Transverse colon (tissue), 4 donors: ENCODE measurements around the gene SIRT5. TPM values are rescaled to one million over a fixed set of nuclear protein-coding genes. Genes with fewer than 3 reads are reported as not detected.

Experiments
- DNase-seq: peaks from one replicate; pipeline ENCODE4 v3.0.0-alpha.2; 2019
- H3K27ac ChIP-seq, 4 donors: fragments of 200-600 bp; sonication (generic); 2 replicates each; pipeline ENCODE4 v1.5.1; 2016 to 2018; ENCODE audit warnings: inconsistent platforms in 4 of 4
- H3K27me3 ChIP-seq: fragments of 200-600 bp; sonication (generic); 2 replicates; pipeline ENCODE4 v1.5.1; 2017; ENCODE audit warnings: inconsistent platforms
- H3K36me3 ChIP-seq, 4 donors: fragments of 200-600 bp; sonication (generic); 2 replicates each; pipeline ENCODE4 v1.5.1; 2017 to 2019; ENCODE audit warnings: inconsistent platforms in 4 of 4
- H3K4me1 ChIP-seq, 4 donors: fragments of 200-600 bp; sonication (generic); 2 replicates each; pipeline ENCODE4 v1.5.1; 2017 to 2020; ENCODE audit warnings: inconsistent platforms in 4 of 4
- H3K4me3 ChIP-seq, 4 donors: fragments of 200-600 bp; sonication (generic); 1 replicate in 1 of 4; 2 replicates in 3 of 4; pipeline versions ENCODE4 v1.5.1 to v1.6.1; 2017 to 2019; ENCODE audit warnings: inconsistent platforms in 4 of 4
- H3K9me3 ChIP-seq, 2 donors: fragments of 200-600 bp; sonication (generic); 2 replicates each; pipeline ENCODE4 v1.5.1; 2017 to 2019; ENCODE audit warnings: inconsistent platforms in 2 of 2
- EP300 ChIP-seq: sonication (generic); formaldehyde crosslinking; IDR thresholded peaks from one replicate; pipeline ENCODE4 v1.6.1; 2017; ENCODE audit warnings: antibody characterized with exemption, low read depth
- POLR2A ChIP-seq: fragments of 450-650 bp; IDR thresholded peaks from one replicate; pipeline ENCODE4 v1.6.1; 2016; ENCODE audit warnings: antibody characterized with exemption, mild to moderate bottlenecking, moderate library complexity
- POLR2AphosphoS5 ChIP-seq, 3 donors: sonication (generic); formaldehyde crosslinking; IDR thresholded peaks; one replicate each; pipeline ENCODE4 v1.6.1; 2016; ENCODE audit warnings: antibody characterized with exemption in 3 of 3
- WGBS, 2 donors: methylation state at CpG; one replicate each; pipeline ENCODE4 v1.1.5; 2018; ENCODE audit warnings: low coverage in 1 of 2; 5-methylcytosine and 5-hydroxymethylcytosine counted together
- in situ Hi-C, 4 donors: fragments of 200-750 bp; cut with MboI; loops; one replicate each; pipeline versions ENCODE4 v1.15.0 to v1.15.1; 2017; ENCODE audit warnings: low sequenced_read_pairs in 3 of 4, low pct_ligation_motif_present in 1 of 4, low pct_unique_long_range_greater_than_20kb in 1 of 4
- intact Hi-C: fragments of 100-400 bp; cut with DNase I; formaldehyde crosslinking; loops from one replicate; pipeline ENCODE4 v1.15.1; 2023; ENCODE audit warnings: low total_unique reads
- total RNA-seq, 4 donors: library from RNA; depleted of rRNA; stranded (reverse); fragments of >200 nt; gene quantifications; one replicate each; pipeline ENCODE4 v1.1.0, GENCODE V29; 2016
- TF ChIP-seq, protein P1 (sequence below), 5 experiments: fragments of 200-600 bp in 3 of 5; fragments of 450-650 bp in 2 of 5; sonication (generic) in 3 of 5; IDR thresholded peaks; 1 replicate in 2 of 5; 2 replicates in 3 of 5; pipeline ENCODE4 v1.5.1; 2016 to 2017; ENCODE audit warnings: antibody characterized with exemption in 5 of 5, inconsistent platforms in 3 of 5, mild to moderate bottlenecking in 2 of 5, moderate library complexity in 1 of 5

Gene SIRT5
- total RNA-seq = 10 to 100 TPM; 10.1 to 21.0 (median 13.9) TPM

DNA sequence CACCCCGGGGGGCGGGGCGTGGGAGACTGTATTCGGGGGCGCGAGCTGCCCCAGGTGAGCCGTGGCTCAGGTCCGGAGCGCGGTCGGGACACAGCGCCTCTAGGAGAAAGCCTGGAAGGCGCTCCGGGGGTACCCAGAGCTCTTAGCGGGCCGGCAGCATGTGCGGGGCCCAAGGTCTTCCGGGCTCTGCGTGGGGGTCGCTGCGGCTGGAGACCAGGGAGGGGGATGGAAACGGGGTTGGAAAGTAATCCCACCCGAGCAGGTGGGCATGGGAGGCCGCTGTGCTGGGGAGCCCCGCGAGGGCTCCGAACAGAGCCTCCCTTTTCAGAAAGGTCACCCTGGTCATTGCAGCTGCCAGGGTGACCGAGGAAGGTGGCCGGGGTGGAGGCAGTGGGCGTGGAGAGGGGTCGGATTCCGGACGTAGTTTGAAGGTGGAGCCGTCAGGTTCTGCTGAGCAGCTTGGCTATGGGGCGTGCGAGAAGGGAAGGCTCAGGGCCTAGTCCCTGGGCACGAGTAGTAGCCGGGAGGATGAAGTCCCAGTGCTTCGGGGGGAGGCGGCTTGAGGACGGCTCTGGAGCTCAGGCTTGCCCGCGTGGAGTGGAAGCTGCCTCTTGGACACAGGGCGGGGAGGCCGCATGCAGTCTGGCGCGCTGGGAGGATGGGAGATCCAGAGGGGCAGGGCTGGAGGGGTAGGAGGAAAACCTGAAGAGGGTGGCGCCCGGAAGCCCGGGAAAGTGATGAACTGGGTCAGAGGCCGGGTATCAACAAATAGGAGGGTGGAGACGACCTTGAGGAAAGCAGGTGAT is at the start of gene SIRT5:
SIRT5 (plus strand) TSS at position 31 of the 806 bp plus-strand sequence. CDS start 9,510 bp downstream, outside the sequence.
- intact Hi-C loops = no loop called here
- peak; percentile 84 to 91 (median 87) for TF ChIP-seq POLR2AphosphoS5 (IDR thresholded peaks at IDR 0.05)
- peak; percentile 29 for TF ChIP-seq EP300
- peak; percentile 97 for TF ChIP-seq POLR2A
- TF ChIP-seq, protein P1, sequence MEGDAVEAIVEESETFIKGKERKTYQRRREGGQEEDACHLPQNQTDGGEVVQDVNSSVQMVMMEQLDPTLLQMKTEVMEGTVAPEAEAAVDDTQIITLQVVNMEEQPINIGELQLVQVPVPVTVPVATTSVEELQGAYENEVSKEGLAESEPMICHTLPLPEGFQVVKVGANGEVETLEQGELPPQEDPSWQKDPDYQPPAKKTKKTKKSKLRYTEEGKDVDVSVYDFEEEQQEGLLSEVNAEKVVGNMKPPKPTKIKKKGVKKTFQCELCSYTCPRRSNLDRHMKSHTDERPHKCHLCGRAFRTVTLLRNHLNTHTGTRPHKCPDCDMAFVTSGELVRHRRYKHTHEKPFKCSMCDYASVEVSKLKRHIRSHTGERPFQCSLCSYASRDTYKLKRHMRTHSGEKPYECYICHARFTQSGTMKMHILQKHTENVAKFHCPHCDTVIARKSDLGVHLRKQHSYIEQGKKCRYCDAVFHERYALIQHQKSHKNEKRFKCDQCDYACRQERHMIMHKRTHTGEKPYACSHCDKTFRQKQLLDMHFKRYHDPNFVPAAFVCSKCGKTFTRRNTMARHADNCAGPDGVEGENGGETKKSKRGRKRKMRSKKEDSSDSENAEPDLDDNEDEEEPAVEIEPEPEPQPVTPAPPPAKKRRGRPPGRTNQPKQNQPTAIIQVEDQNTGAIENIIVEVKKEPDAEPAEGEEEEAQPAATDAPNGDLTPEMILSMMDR (IDR thresholded peaks at IDR 0.05) = no peak
- H3K4me3 ChIP-seq = peak within 1 kb of the TSS; percentile 46 to 84 (median 76)

DNA sequence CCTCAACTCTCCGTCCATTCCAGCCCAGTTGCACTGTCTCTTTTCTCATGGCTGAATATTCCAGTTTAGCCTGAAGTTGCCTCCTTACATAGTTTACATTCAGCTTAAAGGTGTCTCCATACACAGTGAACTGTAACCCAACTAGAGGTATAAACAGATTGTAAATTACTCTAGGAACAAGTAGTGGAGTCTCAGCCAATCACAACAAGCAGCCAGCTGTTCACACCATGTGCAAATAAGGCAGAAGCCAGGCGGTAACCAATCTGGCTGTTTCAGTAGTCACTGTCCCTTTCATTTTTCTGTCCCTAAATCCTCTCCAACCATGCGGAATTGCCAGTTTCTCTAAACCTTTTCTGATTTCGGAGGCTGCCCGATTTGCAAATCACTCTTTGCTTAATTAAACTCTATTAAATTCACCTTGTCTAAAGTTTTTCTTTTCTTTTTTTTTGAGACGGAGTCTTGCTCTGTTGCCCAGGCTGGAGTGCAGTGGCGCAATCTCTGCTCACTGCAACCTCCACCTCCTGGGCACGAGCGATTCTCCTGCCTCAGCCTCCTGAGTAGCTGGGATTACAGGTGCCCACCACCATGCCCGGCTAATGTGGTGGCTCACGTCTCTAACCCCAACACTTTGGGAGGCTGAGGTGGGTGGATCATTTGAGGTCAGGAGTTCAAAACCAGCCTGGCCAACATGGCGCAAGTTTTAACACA is 49.4 kb upstream of the SIRT5 start:
- H3K4me3 ChIP-seq = no peak overlapping the region
- no peaks in the 10 kb centered on the region for H3K9me3 ChIP-seq
- TF ChIP-seq, protein P1 (IDR thresholded peaks at IDR 0.05) = no peak
- TF ChIP-seq POLR2AphosphoS5 (IDR thresholded peaks at IDR 0.05) = peak in 2 of 3 donors; percentile 28 to 40
- in situ Hi-C loops = loop anchor here in 2 of 4 donors (25.0 kb wide), 2 partner anchors 188 to 588 kb away; partner anchors contain the start of gene TBC1D7 (in 1 of the 2)
- peak overlapping the region; percentile 61 to 80 (median 68) for H3K27ac ChIP-seq
- intact Hi-C loops = no loop called here
- H3K27me3 ChIP-seq = no peaks in the 10 kb centered on the region
- 83 to 88% methylated on average over 10 to 12 of the region's 12 CpGs for WGBS, 2 donors
- H3K4me1 ChIP-seq = peaks cover 6 to 52% (median 38%) of the 10 kb centered on the region in 4 donors
- peak; percentile 58 for DNase-seq
- H3K36me3 ChIP-seq = no peaks in the 10 kb centered on the region

More for the DNA sequence above, at the start of gene SIRT5:
- peak within 1 kb of the TSS; percentile 96 to 100 (median 98) for H3K27ac ChIP-seq
- in situ Hi-C loops = loop anchor here in 1 of 4 donors (25.0 kb wide), 1 partner anchor 387 kb away; no protein-coding TSS in a partner anchor
- no peaks in the 10 kb centered on the region for H3K9me3 ChIP-seq
- peaks cover 0 to 19% (median 7%) of the 10 kb centered on the region in 4 donors for H3K4me1 ChIP-seq
- no peaks in the 10 kb centered on the region for H3K27me3 ChIP-seq
- peak; percentile 93 for DNase-seq
- 0 to 6% methylated on average over 9 to 38 of the region's 52 CpGs for WGBS, 2 donors
- peaks cover 0 to 4% (median under 1%) of the 10 kb centered on the region in 4 donors for H3K36me3 ChIP-seq

DNA sequence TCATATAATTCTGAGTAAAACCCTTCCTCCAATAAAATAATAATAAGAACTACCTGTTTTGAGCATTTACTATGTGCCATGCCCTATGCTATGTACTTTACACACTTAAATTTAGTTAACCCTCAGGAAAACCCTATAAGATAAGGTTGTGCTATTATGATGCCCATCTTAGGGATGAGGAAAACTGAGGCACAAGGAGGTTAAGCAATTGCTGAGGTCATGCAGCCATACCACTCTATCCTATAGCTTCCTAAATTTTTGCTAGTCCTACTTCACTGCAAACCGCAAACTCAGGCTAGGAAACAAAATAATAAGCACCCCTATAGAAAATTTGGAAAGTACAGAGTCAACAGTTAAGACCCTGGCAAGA is 48.1 kb upstream of the SIRT5 start:
- Histone ChIP-seq H3K27ac (peak overlapping the region; percentile 53 to 80 (median 66)), H3K4me3 (no peak overlapping the region), H3K9me3 (no peaks in the 10 kb centered on the region), H3K36me3 (no peaks in the 10 kb centered on the region), H3K4me1 (peaks cover 6 to 52% (median 38%) of the 10 kb centered on the region in 4 donors), H3K27me3 (no peaks in the 10 kb centered on the region)
- no peak for DNase-seq
- WGBS, 2 donors = 67 to 83% methylated on average over 1 of the region's 1 CpG
- intact Hi-C loops (no loop called here), in situ Hi-C loops (loop anchor here in 2 of 4 donors (25.0 kb wide), 2 partner anchors 189 to 589 kb away; partner anchors contain the start of gene TBC1D7 (in 1 of the 2))
- TF ChIP-seq POLR2AphosphoS5 (IDR thresholded peaks at IDR 0.05) = no peak
- TF ChIP-seq POLR2A = no peak
- TF ChIP-seq, protein P1 (IDR thresholded peaks at IDR 0.05) = no peak
- no peak for TF ChIP-seq EP300
